GM04504 (cell line): Measurements from ENCODE around the gene IL20.
"Not testable (repeated sequence)": the region's sequence is repeated elsewhere in the genome, so short reads cannot be mapped to it uniquely, and the experiment has no call there.

Source experiments
- DNase-seq: peaks from one replicate; pipeline ENCODE4 v3.0.0-alpha.2; 2012; ENCODE audit warnings: low read depth

Gene IL20

DNA sequence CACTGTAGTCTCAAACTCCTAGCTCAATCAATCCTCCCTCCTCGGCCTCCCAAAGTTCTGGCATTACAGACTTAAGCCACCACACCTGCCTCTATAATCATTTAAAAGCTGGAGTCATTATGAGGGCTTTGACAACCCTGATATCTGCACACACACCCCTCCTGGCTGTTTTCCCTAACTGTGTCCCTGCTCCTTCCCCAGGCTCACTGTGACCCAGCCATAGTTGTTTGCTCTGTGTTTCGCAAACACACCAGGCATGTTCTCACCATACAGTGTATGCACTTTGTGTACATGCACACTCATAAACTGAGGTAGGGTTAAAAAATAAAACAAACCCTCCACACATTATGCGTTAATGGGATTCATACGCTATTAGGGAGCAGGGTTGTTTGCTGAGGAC lies 21.8 kb upstream of the IL20 start:
- no peak for DNase-seq

DNA sequence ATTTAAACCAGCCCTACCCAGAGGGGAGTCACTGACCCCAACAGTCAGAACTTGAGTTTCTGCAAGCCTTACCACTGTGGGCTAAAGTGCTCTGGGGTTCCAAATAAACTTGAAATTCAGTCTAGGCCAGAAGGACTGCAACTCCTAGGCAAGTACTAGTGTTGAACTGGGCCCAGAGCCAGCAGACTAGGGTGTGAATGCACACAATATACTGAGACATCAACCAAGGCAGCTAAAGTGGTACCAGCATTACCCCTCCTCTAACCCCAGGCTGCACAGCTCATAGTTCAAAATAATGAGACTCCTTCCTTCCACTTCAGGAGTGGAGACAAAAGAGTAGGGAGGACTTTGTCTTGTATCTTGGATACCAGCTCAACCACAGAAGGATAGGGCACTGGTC lies 18.9 kb upstream of the IL20 start:
- no peak for DNase-seq

DNA sequence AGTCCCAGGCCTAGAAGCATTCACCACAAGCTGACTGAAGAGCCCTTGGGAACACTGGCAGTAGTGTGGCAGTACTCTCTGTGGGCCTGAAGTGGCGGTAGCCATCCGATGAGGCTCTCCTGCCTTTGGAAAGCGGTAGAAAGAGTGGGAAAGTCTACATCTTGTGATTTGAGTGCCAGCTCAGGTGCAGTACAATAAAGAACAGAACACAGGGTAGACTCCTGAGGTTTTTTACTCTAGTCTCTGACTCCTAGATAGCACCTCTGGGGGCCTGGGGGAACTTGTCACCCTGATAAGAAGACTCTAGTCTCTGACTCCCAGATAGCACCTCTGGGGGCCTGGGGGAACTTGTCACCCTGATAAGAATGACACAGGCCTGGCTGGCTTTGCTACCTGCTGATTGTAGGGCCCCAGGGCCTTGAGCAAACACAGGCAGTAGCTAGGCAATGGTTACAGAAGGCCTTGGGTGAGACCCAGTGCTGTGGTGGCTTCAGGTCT lies 18.0 kb upstream of the IL20 start:
- DNase-seq, result no peak

- no peak for DNase-seq
Measured at GRCh38 chr1:206847946-206848345, 17.5 kb upstream of the IL20 start.

DNA sequence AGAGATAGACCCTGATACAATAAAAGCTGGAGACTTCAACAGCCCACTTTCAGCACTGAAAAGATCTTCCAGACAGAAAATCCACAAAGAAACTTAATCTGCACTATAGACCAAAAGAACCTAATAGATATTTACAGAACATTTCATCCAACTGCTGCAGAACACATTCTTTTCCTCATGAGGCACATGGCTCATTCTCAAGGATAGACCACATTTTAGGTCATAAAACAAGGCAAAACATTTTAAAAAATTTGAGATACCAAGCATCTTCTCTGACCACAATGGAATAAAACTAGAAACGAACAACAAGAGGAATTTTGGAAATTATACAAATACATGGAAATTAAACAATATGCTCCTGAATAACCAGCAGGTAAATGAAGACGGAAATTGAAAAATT lies 15.0 kb upstream of the IL20 start:
- peak; percentile 24 for DNase-seq

- peak; percentile 72 for DNase-seq
Measured at GRCh38 chr1:206851341-206852010, 13.9 kb upstream of the IL20 start.

- DNase-seq, result not testable (repeated sequence)
Measured at GRCh38 chr1:206852662-206853061, 12.8 kb upstream of the IL20 start.

- not testable (repeated sequence) for DNase-seq
Measured at GRCh38 chr1:206853696-206854095, 11.7 kb upstream of the IL20 start.

DNA sequence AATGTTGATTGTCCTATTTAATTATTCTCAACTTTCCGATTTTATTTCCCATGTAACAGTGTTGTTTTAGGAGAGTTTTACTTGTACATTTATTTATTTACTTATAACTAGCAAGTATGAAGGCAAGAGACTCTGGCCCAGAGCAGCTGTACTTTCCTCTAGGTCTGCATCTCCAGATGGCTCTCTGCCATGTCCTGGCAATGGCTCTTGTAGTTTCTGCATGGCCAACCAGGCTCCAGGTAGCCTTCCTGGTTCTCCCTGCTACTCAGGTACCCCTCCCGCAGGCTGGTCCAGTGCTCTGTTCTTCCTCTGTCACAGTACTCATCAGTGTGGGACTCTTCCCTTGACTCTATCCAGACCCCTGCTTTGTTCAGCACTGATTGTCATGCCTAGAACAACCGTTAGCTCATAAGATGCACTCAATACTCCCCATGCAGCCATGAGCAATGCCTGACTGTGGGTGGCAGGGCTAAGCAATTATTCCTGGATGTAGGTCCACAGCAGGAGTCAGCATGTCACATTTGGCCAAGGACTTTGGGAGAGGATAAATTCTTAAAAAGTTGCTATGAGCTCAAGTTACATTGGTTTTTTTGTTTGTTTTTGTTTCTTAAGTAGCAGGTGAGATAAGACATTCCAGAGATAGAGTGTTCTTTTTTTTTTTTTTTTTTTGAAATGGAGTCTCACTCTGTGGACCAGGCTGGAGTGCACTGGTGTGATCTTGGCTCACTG lies 10.9 kb upstream of the IL20 start:
- DNase-seq, result no peak

DNA sequence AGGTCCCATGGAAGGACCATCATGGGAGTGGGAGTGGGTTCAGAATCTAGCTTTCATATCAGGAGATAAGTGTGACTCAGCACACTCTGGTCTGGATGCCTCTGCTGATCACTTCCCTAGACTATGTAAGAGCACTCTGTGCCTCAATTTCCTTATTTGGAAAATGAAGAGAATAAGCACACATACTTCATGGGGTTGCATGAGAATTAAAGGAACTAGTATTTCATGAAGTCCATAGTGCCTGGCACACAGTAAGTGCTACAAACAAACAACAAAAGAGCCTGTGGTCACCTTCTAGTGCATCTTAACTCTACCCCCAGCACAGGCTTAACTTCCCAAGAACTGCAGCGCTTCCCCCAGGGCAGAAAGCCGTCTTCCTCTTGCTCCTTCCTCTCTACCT lies 9.6 kb upstream of the IL20 start:
- no peak for DNase-seq

DNA sequence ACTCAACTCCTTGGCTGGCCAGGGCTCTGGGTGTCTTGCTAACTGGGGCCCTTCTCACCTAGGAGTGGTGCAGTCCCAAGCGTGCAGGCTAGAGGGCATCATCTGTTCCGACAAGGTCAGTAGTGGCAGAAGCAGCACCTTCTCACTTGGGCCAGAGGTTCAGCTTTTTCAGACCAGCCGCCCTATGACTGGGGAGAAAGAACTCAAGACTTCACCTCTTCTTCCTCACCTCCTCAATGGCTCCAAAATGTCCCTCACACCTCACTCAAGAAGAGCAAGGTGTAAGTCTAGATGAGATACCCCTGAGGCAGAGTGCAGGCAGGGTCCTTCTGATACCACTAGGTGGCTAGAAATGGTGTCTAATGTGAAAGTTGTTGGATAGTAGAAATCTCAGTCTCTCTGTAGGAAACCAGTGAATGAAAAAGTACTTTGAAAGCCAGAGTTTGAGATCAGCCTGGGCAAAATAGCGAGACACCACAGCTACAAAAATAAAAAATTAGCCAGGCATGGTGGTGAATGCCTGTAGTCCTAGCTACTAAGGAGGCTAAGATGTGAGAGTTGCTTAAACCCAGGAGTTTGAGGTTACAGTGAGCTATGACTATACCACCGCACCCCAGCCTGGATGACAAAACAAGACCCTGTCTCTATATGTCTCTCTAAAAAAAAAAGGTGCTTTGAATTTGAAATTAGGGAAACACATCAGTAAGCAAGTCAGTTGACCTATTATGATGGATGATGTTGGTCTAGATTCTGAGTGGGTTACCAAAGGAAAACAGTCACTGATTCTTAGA lies 8.6 kb upstream of the IL20 start:
- no peak for DNase-seq

DNA sequence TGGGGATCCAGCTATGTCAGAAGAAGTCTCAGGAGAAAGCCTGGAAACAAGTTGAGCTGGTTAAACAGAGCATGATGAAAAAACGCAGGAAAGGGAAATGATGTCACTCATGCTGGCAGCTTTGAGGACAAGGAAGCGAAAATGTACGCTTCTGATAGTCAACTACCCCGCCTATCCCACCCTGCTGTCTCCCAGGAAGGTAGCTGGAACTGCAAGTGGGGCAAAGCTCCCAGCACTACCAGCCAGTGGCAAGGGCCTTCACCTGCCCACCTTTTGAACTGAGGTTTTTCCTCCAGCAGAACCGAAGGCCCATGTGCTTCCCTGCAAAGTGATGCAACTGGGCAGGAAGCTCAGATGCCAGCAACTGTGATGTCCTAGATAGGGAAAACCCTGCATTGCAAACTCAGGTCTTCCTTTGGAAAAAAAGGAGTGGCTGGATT lies 6.3 kb upstream of the IL20 start:
- no peak for DNase-seq

GRCh38 chr1:206860165-206860564 lies 5.3 kb upstream of the IL20 start:
- DNase-seq, result no peak

GRCh38 chr1:206863266-206863665 lies 2.2 kb upstream of the IL20 start:
- no peak for DNase-seq

- no peak for DNase-seq
Measured at GRCh38 chr1:206866062-206866461, 639 bp downstream of the IL20 start.

- DNase-seq, result no peak
Measured at GRCh38 chr1:206867239-206867638, 1.8 kb downstream of the IL20 start.

DNA sequence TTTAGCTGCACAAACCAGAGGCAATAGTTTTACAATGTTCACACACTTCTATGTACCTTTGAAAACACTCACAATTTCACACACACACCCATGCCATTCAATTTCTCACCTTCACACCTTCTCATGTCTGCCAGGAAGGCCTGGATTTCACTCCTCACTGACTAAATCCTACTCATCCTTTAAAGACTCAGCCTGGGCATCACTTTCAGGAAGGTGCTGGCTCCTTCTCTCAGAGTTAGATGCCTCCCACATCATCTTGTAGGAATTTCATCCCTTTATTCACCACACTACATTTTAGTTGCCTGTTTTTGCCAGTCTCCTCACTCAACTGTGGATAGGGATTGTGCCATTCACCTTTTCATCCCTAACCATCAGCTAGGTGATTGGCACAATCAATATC lies 2.3 kb downstream of the IL20 start:
- no peak for DNase-seq

GRCh38 chr1:206868264-206868663 lies 2.8 kb downstream of the IL20 start:
- no peak for DNase-seq

DNA sequence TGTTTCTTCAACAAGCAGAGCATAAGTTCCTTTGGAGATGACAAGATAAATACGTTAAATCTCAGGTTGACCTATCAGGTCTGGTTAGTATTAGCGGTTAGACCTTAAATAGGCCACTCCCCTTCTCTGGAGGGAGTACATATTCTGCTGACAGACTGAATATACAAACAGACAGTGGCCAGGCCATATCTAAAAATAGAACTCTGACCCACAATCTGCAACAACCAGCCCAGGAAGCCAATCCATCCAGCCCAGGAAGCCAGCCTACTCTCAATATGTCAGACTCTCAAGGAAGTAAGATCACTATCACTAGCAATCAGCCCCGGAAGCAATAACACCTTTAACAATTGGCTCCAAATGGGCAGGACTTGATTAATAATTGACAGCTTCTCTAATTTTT lies 6.7 kb downstream of the IL20 start:
- no peak for DNase-seq

GRCh38 chr1:206873603-206874188 lies 8.3 kb downstream of the IL20 start:
- DNase-seq, result no peak

DNA sequence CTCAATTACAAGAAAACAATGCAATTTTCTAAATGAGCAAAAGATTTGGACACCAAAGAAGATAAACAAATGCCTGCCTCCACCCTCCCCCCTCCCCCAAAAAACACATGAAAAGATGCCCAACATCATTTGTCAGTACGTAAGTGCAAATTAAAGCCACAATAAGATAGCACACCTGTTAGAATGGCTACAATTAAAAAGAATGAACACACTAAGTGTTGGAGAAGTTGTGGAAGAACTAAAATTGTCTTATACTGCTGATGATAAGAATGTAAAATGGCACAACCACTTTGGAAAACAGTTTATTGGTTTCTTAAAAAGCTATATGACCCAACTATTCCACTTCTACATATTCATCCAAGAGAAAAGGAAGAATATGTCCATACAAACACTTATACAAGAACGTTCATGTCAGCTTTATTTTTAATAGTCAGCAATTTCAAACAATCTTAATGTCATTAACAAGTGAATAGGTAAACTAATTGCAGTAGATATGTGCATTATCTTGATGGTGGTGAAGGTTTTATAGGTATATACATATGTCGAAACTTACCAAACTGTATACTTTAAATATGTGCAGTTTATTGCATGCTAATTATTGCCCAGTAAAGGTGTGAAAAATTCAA lies 10.4 kb downstream of the IL20 start:
- DNase-seq, result no peak

- no peak for DNase-seq
Measured at GRCh38 chr1:206878456-206878855, 13.0 kb downstream of the IL20 start.
